Erythroblast (primary cell): ENCODE results near the gene CCHCR1.

Experiments used
- GATA1 ChIP-seq: IDR thresholded peaks from 2 replicates; pipeline ENCODE4 v1.6.1; 2011; ENCODE audit warnings: low read depth, mild to moderate bottlenecking, control low read depth, low read length, moderate library complexity
- POLR2A ChIP-seq: IDR thresholded peaks from 2 replicates; pipeline ENCODE4 v1.6.1; 2011; ENCODE audit warnings: mild to moderate bottlenecking, low read length

DNA sequence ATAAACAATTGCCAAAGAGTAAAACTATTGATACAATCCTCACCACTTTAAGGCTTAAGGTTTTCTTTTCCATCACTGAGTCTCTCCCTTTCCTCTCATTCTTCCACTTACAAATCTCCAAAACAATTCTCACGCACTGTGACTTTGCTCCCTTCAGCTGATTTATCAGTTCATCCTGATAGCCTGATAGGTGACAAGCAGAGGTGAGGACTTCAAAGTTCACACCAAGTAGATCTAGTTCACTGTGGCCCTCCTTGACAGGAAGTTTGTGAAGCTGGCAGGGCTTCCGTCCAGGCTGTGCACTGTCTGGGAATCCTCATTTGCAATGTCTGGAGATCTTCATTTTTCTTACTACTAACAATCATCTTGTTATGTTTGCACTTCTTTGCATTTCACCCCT, 48.0 kb upstream of the CCHCR1 start:
- TF ChIP-seq POLR2A (no peak), GATA1 (no peak)
